ENCODE measurements around the gene C14orf93.
"Not testable (repeated sequence)": the region's sequence is repeated elsewhere in the genome, so short reads cannot be mapped to it uniquely, and the experiment has no call there.

Gene C14orf93

DNA sequence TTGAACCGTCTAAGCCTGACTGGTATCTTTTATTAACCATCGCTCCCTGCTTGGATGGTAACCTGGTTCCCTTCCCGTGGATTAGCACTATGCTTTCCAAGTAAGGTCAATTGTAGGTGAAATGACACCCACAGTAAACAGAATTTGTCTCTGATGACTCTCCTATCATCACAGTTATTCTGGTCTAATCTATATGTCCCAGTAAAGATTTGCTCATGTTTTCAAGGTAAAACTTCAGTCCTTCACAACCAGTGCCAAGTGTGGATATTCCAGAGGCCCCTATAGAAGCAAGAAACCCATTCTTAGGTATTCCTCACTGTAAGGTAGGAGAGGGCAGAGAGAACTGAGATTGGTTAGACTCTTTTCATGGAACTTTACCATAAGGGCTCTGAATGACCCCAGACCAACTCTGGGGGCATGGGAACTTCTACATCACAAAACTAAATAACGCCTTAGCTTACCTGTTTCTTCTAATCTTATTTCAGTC, 43.1 kb downstream of the C14orf93 start:
- DNase-seq (ENCODE audit: insufficient read length, low spot score) (no peak), FAIRE-seq (no peak)
- TF ChIP-seq, protein P1, sequence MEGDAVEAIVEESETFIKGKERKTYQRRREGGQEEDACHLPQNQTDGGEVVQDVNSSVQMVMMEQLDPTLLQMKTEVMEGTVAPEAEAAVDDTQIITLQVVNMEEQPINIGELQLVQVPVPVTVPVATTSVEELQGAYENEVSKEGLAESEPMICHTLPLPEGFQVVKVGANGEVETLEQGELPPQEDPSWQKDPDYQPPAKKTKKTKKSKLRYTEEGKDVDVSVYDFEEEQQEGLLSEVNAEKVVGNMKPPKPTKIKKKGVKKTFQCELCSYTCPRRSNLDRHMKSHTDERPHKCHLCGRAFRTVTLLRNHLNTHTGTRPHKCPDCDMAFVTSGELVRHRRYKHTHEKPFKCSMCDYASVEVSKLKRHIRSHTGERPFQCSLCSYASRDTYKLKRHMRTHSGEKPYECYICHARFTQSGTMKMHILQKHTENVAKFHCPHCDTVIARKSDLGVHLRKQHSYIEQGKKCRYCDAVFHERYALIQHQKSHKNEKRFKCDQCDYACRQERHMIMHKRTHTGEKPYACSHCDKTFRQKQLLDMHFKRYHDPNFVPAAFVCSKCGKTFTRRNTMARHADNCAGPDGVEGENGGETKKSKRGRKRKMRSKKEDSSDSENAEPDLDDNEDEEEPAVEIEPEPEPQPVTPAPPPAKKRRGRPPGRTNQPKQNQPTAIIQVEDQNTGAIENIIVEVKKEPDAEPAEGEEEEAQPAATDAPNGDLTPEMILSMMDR (IDR thresholded peaks at IDR 0.05; ENCODE audit: insufficient read depth, missing control alignments): no peak

DNA sequence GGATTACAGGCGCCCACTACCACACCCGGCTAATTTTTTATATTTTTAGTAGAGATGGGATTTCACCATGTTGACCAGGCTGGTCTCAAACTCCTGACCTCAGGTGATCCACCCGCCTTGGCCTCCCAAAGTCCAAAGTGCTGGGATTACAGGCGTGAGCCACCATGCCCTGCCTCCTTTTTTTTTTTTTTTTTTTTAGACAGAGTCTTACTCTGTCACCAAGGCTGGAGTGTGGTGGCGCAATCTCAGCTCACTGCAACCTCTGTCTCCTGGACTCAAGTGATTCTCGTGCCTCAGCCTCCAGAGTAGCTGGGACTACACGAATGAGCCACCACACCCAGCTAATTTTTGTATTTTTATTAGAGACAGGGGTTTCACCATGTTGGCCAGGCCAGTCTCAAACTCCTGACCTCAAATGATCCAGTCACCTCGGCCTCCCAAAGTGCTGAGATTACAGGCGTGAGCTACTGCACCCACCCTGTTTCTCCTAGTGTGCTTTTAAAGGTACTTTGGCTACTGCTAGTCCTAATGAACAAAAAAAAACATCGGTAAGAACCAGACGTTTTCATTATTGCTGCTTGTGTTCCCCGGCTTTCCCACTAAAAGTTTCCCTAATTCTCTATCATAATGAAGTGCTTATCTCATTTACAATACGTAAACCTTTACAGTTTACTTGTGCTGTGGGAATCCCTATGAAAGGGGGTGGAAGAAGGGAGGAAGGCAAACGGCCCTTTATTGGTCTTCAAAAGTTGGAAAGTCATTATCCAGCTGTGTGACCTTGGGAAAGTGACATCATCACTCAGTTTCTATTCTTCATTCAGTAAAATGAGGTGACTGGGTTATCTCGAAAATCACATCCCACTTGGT, 43.8 kb downstream of the C14orf93 start:
- not testable (repeated sequence) for FAIRE-seq

DNA sequence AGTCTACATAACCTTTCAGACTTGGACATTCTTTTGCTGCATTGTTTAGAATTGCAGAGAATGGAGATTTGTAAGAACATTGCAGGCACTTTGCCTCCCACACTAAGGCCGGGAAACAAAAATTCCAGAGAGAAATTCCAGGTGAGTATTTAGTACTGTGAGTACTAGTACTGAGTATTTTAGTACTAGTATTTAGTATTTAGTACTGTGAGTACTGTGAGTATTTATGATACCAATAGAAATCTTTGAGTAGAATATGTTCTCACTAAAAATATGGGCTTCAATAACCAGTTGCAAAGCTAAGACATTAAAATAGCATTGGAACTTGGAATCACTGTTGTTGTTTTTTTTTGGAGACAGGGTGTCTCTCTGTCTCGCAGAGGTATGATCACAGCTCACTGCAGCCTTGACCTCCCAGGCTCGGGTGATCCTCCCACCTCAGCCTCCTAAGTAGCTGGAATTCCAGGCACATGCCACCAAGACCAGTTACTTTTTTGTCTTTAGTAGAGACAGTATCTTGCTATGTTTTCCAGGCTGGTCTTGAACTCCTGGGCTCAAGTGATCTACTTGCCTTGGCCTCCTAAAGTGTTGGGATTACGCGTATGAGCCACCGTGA, 47.8 kb downstream of the C14orf93 start:
- FAIRE-seq (no peak), DNase-seq (ENCODE audit: insufficient read length, low spot score) (no peak)
- TF ChIP-seq, protein P1 (IDR thresholded peaks at IDR 0.05; ENCODE audit: insufficient read depth, missing control alignments): no peak

More for the DNA sequence above, 43.8 kb downstream of the C14orf93 start:
- DNase-seq (ENCODE audit: insufficient read length, low spot score): not testable (repeated sequence)

DNA sequence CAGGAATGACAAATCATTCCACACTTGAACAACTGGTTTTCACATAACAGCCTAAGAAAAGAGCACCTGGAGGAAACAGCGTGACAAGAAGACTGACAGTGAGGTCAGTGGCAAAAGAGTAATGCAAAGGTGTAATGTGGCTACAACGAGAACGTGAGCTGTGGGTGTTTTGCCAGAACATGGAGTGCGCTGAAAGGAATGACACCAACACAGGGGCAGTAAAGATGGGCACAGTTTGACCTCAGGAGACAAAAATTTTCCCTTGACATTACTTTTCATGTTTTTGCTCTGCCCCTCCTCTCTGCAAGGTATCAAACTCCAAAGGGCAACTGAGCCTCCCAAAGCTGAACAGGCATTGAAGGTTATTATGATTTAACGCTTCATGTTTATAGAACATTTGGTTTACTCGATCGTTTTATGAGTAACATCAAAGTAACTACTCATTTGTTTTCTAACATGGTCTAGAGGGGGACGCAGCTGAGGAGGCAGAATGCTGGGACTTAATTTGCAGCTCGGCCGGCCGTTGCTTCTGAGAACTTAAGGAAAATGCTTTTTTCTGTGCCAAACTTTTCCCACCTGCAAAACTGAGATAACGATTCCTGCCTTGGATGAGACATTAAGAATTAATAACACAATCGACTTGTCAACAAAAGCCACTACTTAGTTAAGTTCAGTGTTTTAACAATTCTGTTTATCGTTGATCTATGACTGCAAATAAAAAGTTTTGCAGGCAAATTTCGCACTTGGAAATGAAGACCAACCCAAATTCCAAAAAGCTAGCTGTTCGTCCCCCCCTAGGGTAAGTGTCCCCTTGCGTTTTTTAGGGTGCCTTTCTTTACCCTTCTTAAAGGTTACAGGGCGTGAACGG, 54.0 kb downstream of the C14orf93 start:
- FAIRE-seq: no peak
- TF ChIP-seq, protein P1 (IDR thresholded peaks at IDR 0.05; ENCODE audit: insufficient read depth, missing control alignments): no peak
- no peak for DNase-seq (ENCODE audit: insufficient read length, low spot score)

- no peak for FAIRE-seq
- no peak for DNase-seq (ENCODE audit: insufficient read length, low spot score)
- TF ChIP-seq, protein P1 (IDR thresholded peaks at IDR 0.05; ENCODE audit: insufficient read depth, missing control alignments): no peak
Observed at GRCh38 chr14:22952418-22952817, 57.5 kb downstream of the C14orf93 start.

DNA sequence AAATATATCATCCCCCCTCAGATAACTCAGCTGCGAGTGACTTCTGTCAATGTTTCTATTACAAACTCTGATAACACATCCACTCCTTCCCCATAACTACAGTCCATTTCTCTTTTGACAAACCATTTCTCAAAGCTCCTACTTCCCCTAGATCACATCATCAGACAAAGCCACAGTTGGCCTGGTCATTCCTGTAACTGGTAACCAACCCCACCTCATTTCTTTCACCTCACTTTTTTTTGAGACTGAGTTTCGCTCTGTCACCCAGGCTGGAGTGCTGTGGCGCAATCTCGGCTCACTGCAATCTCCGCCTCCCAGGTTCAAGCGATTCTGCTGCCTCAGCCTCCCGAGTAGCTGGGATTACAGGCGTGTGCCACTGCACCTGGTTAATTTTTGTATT, 58.1 kb downstream of the C14orf93 start:
- FAIRE-seq; DNase-seq (ENCODE audit: insufficient read length, low spot score): not testable (repeated sequence)

DNA sequence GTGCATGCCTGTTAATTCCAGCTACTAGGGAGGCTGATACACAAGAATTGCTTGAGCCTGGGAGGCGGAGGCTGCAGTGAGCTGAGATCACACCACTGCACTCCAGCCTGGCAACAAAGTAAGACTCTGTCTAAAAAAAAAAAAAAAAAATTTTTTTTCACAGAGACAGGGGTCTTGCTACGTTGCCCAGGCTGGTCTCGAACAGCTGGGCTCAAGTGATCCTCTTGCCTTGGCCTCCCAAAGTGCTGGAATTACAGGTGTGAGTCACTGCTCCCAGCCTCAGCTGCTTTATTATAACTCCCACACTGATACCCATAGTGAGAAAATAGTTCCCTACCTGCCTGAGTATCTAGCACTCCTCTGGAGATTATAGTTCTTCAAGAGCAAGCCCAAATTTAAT, 64.3 kb downstream of the C14orf93 start:
- TF ChIP-seq, protein P1 (IDR thresholded peaks at IDR 0.05; ENCODE audit: insufficient read depth, missing control alignments): no peak
- DNase-seq (ENCODE audit: insufficient read length, low spot score) (no peak), FAIRE-seq (no peak)

All from D721Med (cell line).